Activated gamma-delta T cell treated with anti-CD3 and anti-CD28 coated beads, Interleukin-2, amount 50 U/mL, for 16 hours (primary cell): ENCODE data around the gene NINJ2.

Source experiments
- DNase-seq: peaks from one replicate; pipeline ENCODE4 v3.0.0-alpha.2; 2020; ENCODE audit warnings: low read depth

Gene NINJ2

GRCh38 chr12:569091-569676 is 94.1 kb downstream of the NINJ2 start:
- DNase-seq: no peak

GRCh38 chr12:568486-568885 is 94.8 kb downstream of the NINJ2 start:
- no peak for DNase-seq

DNA sequence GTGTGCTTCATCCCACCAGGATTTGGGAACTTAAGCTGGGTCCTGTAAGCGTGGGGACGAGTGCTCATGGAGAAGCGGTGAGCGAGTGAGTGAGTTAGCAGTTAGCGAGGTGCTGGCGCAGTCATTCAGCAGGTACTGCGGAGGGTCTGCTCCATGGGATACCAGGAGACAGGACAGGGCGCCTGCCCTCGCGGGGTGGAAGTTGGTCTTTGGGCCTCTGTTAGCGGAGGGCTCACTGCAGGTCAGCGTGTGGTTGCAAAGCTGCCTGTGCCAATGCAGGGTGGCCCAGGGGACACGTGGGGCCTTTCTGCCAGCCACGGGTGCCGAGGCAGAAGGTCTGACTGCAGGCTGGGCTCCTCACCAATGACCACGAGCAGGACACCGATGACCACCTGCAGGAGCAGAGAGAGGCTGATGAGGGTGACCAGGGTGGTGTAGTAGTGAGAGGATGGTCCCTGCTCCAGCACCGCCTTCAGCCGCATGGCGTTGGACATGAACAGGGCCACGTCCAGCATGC is 97.6 kb downstream of the NINJ2 start:
- no peak for DNase-seq

DNA sequence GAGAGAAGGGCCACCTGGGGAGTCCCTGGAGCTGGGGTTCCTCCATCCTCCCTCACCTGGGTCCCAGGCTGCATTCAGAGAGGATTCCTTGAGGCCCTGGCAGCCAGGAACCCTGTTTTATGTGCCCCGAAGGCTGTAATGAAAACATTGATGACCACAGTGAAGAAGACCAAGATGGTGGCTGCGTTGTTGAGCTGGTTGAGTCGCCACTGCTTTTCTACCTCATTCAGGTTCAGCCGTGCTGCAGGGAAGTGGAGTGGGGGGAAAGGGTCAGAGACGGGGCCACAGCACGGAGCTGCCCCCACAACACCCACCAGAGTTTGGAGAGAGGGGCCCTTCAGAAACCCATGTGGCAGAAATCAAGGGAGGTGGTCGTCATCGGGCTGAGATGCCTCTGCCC is 98.1 kb downstream of the NINJ2 start:
- no peak for DNase-seq

- DNase-seq: no peak
Observed at GRCh38 chr12:563787-564298, 99.4 kb downstream of the NINJ2 start.

GRCh38 chr12:563250-563781 is 99.9 kb downstream of the NINJ2 start:
- DNase-seq: peak; percentile 32

DNA sequence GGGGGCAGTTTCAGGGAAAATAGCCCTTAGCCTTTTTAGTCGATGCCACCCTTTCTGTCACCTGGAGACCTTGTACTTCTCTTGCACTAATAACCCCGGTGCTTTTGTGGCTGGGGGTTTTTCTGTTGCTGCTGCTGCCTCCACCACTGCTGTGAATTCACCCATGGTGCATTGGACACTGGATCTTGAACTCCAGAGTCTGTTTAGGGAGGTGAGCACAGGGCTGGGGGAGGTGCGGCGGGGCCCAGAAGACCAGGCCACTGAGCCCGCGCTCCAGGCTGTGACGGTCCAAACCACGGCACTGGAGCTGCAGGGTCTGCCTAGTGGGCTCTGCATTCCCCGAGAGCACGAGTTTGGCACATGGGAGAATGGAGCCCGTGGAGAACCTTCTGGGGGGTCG is 100.6 kb downstream of the NINJ2 start:
- DNase-seq: no peak

DNA sequence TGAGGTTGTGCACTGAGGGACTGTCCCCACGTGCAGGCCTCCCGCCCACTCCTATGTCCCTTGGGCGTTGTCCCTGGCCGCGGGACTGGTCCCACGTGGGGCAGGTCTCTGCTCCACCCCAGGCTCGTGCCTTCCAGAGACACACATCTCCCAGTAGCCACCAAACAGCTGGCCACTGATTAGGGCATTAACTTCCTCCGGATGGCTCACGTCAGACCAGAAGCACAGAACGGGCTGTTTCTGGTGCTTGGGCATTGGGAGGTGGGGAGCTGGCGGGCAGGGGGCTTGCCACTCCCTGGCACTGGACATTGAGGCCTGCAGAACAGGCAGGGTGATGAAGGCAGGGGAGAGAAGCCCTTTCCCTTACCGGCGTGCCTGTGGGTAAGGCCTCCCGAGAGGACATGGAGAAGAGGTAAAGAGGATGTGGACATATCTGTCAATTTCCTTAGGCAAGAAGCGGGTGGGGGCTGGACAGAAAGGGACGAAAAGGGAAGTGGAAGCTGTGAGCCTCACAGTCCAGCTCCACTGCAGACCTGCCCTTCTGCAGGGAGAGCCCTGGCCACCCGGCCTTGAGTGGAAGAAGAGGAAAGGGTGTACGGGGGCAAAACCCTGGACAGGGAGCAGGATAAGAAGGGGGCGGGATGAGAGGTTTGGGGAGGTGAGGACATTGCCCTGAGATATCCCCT is 101.2 kb downstream of the NINJ2 start:
- no peak for DNase-seq

DNA sequence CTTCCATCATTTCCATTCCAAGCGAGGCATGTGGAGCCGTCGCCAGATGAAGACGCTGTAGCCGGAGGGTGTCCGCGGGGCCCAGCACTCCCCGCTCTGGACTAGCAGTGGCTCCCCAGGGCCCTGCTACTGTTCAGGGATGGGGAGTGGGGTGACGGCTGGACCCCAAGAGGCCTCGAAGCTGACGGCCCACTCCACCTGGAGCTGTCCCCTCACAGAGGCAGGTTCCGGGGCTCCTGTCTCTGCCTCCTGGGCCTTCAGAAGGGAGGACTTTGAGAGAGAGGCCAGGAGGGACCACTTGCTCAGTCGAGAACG is 101.9 kb downstream of the NINJ2 start:
- no peak for DNase-seq

DNA sequence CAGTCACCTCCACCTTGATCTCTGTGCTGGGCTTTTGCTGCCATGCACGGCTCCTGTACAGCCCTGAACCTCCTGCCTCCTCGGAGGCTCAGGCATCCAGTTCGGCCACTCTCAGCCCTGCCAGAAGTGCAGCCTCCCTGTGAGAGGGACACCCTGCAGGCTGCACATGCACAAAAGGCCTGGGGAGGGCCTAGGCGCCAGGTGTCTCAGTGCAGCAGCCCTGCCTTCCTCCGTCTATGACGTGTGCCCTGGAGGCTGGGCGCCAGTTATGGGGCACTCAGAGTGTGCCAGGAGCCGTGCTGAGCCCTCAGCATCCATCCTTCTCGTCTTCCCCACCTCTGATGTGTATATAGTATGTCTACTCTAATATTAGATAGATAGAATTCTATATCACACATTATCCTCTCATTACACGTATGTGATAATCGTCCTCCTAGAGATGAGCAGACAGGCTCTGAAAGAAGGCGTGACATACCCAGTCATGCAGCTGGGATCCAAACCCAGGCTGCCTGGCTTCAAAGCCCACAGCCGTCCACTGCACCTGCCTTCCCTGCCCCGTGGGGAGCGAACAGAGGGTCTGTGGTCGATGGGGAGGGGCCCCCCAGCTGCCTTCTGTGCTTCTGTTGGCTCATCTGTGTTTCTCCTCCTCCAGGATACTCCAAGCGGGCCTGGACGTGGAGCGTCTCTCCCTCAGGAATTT is 102.4 kb downstream of the NINJ2 start:
- no peak for DNase-seq

DNA sequence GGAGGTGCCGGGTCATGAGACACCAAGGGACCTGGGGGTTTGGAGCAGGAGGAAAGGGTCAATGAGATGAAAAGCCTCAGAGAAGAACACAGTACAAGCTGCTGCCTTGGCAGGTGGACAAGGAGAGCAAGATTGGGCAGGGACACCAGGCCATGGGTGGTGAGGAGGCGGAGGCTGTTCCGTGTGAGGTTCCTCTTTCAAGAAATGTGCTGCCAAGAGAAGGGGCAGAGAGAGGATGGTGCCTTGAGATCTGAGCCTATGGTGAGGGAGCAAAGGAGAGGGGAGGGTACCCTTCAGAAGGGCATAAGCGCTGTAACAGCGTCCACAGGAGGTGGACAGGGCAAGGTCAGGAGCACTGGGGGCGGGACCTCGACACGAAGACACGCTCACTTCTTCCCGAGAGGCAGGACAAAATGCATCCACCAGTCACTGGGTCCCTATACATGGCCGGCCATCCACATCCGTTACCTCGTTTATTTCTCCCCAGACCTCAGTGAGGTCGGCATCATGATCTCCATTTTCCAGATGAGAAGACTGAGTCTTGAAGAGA is 103.3 kb downstream of the NINJ2 start:
- DNase-seq: no peak

GRCh38 chr12:559208-559905 is 103.9 kb downstream of the NINJ2 start:
- no peak for DNase-seq

- DNase-seq: no peak
Observed at GRCh38 chr12:558580-558979, 104.7 kb downstream of the NINJ2 start.

DNA sequence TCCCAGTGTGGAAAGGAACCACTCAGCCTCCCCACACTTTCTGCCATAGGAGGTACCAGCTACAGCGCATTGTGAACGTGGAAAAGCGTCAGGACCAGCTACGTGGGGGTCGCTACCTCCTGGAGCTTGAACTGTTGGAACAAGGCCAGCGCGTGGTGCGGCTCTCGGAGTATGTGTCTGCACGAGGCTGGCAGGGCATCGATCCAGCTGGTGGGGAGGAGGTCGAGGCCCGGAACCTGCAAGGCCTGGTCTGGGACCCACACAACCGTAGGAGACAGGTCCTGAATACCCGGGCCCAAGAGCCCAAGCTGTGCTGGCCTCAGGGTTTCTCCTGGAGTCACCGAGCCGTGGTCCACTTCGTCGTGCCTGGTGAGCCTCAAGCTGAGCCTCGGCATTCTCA is 106.7 kb downstream of the NINJ2 start:
- no peak for DNase-seq

DNA sequence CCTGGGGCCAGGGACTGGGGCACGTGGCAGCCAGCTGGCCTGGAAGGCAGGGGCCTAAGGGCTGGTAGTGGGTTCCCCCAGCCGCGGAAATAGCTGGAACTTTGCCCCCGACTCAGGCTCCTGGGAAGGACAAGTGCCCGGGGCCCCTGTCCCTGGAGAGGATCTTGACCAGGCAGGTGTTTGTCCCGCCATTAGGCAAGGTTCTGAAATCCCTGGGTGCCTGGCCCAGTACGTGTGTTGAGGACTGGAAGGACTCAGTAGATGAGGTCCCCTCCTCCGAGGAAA is 109.3 kb downstream of the NINJ2 start:
- no peak for DNase-seq

GRCh38 chr12:553216-554000 is 109.8 kb downstream of the NINJ2 start:
- peak; percentile 32 for DNase-seq

GRCh38 chr12:552466-552865 is 110.8 kb downstream of the NINJ2 start:
- no peak for DNase-seq

- DNase-seq: no peak
Observed at GRCh38 chr12:550473-551260, 112.6 kb downstream of the NINJ2 start.

DNA sequence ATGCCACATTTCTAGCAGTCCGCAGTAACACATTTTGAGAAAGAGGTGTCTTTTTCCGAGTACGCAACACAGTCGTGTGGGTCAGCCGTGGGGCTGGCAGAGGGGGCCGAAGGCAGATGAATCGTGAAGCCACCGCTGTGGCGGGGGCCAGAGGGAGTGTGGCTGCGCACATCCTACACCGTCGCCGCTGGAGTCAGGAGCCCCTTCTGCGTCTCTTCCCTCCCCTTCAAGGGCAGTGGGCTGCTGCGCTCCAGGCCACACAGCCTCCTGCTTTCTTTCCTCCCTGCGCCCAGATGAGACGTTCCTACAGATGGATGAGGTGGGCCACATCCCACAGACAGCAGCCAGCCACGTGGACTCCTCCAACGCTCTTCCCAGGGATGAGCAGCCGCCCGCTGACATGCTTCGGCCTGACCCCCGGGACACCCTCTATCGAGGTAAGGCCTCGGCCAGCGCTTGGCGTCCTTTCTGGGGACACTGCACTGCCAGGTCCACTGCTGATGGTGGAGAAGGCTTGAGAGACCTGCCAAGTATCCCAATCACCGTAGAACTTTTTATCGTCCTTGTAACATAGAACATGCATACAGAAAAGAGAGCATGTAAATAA is 113.7 kb downstream of the NINJ2 start:
- DNase-seq: no peak

DNA sequence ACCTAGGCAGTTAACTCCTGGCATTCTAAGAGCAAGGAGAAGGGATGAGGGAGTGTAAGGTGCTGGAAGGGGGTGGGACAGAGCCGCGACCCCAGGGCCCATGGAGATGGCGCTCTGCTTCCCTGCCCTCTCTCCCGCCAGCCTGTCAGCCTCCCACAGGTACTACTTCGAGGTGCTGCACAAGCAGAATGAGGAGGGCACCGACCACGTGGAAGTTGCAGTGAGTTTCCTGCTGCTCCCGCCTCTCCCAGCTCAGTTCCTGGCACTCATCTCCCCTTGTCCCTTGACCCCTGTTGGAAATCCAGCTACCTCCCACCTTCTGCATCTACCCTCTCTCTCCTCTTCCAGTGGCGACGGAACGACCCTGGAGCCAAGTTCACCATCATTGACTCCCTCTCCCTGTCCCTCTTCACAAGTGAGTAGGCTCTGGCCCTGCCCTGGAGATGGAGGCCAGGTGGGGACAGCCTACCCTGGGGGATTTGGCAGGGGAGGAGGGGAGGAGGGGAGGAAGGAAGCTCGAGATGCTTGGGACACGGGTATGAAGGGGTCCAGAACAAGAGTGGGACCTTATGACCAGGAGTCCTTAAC is 115.3 kb downstream of the NINJ2 start:
- no peak for DNase-seq
